ENCODE results near the gene CCDC12. TPM values are rescaled to one million over a fixed set of nuclear protein-coding genes. Genes with fewer than 3 reads are reported as not detected.

Gene CCDC12
- total and polyA plus RNA-seq, 9 of the 15 experiments (the other 6 are each of a cell fraction or from before 2014, with no cell fraction given) = 8.9 to 201 (median 86.9) TPM

- TF ChIP-seq ZBTB9 (CRISPR knock-in tag; IDR thresholded peaks at IDR 0.05) (peak; percentile 79), ETV1 (tag; conservative IDR thresholded peaks at IDR 0.05; ENCODE audit: low read depth) (peak; percentile 48), PRDM10 (IDR thresholded peaks at IDR 0.05; ENCODE audit: partially characterized antibody) (no peak), ZNF311 (CRISPR knock-in tag; IDR thresholded peaks at IDR 0.05) (0 out of 2 replicates have a peak, but pooled peaks have one; percentile 18), ARID4B (CRISPR knock-in tag; IDR thresholded peaks at IDR 0.05) (peak; percentile 38; the same call in 1 of the 2 replicates), SRSF1 (IDR thresholded peaks at IDR 0.05; ENCODE audit: low read depth, low read length) (no peak), MAFG (tag; conservative IDR thresholded peaks at IDR 0.05) (no peak), ZSCAN32 (CRISPR knock-in tag; IDR thresholded peaks at IDR 0.05) (0 out of 2 replicates have a peak, but pooled peaks have one; percentile 3), DPF2 (IDR thresholded peaks at IDR 0.05) (peak; percentile 79), GATAD2A (IDR thresholded peaks at IDR 0.05) (0 out of 2 replicates have a peak, but pooled peaks have one; percentile 29), ZNF511 (CRISPR knock-in tag; IDR thresholded peaks at IDR 0.05) (0 out of 2 replicates have a peak, but pooled peaks have one; percentile 47), ZC3H11A (IDR thresholded peaks at IDR 0.05; ENCODE audit: low read depth, low read length) (no peak), ZNF217 (CRISPR knock-in tag; IDR thresholded peaks at IDR 0.05) (no peak), MYNN (IDR thresholded peaks at IDR 0.05) (peak; percentile 93), MYNN (CRISPR knock-in tag; IDR thresholded peaks at IDR 0.05) (no peak), NFIX (CRISPR knock-in tag; IDR thresholded peaks at IDR 0.05; ENCODE audit: low read depth) (no peak), ZNF395 (CRISPR knock-in tag; IDR thresholded peaks at IDR 0.05) (peak; percentile 67)
Observed at GRCh38 chr3:46946856-46947545, 29.5 kb downstream of the CCDC12 start (continued).
